HCT116 (cell line): Measurements from ENCODE around the gene ZBTB42. TPM values are rescaled to one million over a fixed set of nuclear protein-coding genes. Genes with fewer than 3 reads are reported as not detected.

Experiments
- ATAC-seq: fragments of 200-7000 bp; cut with Tn5 transposase; 2 replicates; pipeline ENCODE4 v1.9.1; 2020; ENCODE audit warnings: mild to moderate bottlenecking, moderate library complexity
- BruUV-seq: library from RNA; stranded (reverse); fragments of 400-500 nt; replicated peaks from 2 replicates; lab custom pipeline; 2021; lab: Mats Ljungman, UMichigan
- CTCF ChIA-PET: fragments of 300-600 bp; sonication (Branson Sonifier 250); formaldehyde crosslinking; loops from one replicate; lab custom pipeline; 2021; ENCODE audit warnings: antibody characterized with exemption; lab: Charles Lee
- POLR2A ChIA-PET: fragments of 300-600, 350-600 bp; sonication (Branson Sonifier 250); formaldehyde crosslinking; loops from one replicate; lab custom pipeline; 2021; ENCODE audit warnings: antibody characterized with exemption; lab: Charles Lee
- RAD21 ChIA-PET, 2 experiments: fragments of 300-600 bp; sonication (Branson Sonifier 250); formaldehyde crosslinking; loops; one replicate each; lab custom pipeline; 2023; ENCODE audit warnings: low total read pairs in 2 of 2; ENCODE audit not compliant: uncharacterized antibody in 2 of 2, unreplicated experiment in 2 of 2, low non-redundant PET in 1 of 2; lab: Charles Lee
- DNase-seq: peaks from one replicate; pipeline ENCODE4 v3.0.0-alpha.2; 2010; ENCODE audit warnings: low read depth, low spot score
- H2AFZ ChIP-seq: fragments of 200-600 bp; shearing (Covaris generic), sonication (generic); 2 replicates; pipeline ENCODE4 v1.6.1; 2017; ENCODE audit warnings: low read depth, mixed run types, mixed read lengths, antibody characterized with exemption, low read length; ENCODE audit not compliant: poor library complexity, severe bottlenecking
- H3K27ac ChIP-seq: 2 replicates; pipeline ENCODE4 v1.5.1; 2012; ENCODE audit warnings: low read depth, low read length
- H3K27me3 ChIP-seq: fragments of 200-600 bp; sonication (generic); 2 replicates; pipeline ENCODE4 v1.6.1; 2016; ENCODE audit warnings: mixed run types, low read length, mixed read lengths; ENCODE audit not compliant: insufficient read depth
- H3K36me3 ChIP-seq, 2 experiments: fragments of 200-500 bp in 1 of 2; fragments of 200-600 bp in 1 of 2; sonication (Bioruptor generic) in 1 of 2; sonication (generic) in 1 of 2; 2 replicates each; pipeline versions ENCODE4 v1.5.1 to v1.6.1; 2014 to 2016; ENCODE audit warnings: low read length in 2 of 2, inconsistent platforms in 1 of 2, mixed read lengths in 1 of 2, mixed run types in 1 of 2; ENCODE audit not compliant: insufficient read depth in 2 of 2, control insufficient read depth in 1 of 2
- H3K4me1 ChIP-seq, 2 experiments: fragments of 200-600 bp in 1 of 2; sonication (generic) in 1 of 2; 2 replicates each; pipeline versions ENCODE4 v1.5.1 to v1.6.1; 2012 to 2017; ENCODE audit warnings: low read length in 2 of 2, inconsistent platforms in 1 of 2, mild to moderate bottlenecking in 1 of 2, mixed read lengths in 1 of 2, mixed run types in 1 of 2, moderate library complexity in 1 of 2; ENCODE audit not compliant: insufficient read depth in 2 of 2, control insufficient read depth in 1 of 2
- H3K4me2 ChIP-seq: fragments of 200-600 bp; sonication (generic); 2 replicates; pipeline ENCODE4 v1.6.1; 2017; ENCODE audit warnings: mixed run types, low read length, mixed read lengths
- H3K4me3 ChIP-seq, 2 experiments: fragments of 200-600 bp in 1 of 2; sonication (generic) in 1 of 2; replicated peaks in 1 of 2; 2 replicates each; pipeline ENCODE4 v1.5.1; 2011 to 2016; ENCODE audit warnings: low read length in 2 of 2, control low read depth in 1 of 2, low read depth in 1 of 2, mild to moderate bottlenecking in 1 of 2, mixed read lengths in 1 of 2, mixed run types in 1 of 2
- H3K79me2 ChIP-seq: fragments of 200-600 bp; sonication (generic); 2 replicates; pipeline ENCODE4 v1.6.1; 2017; ENCODE audit warnings: mild to moderate bottlenecking, mixed run types, low read length, moderate library complexity, mixed read lengths; ENCODE audit not compliant: insufficient read depth
- H3K9ac ChIP-seq: fragments of 200-600 bp; sonication (generic); 2 replicates; pipeline ENCODE4 v1.6.1; 2016; ENCODE audit warnings: low read length, mixed read lengths
- H3K9me2 ChIP-seq: fragments of 200-600 bp; sonication (generic), shearing (Covaris generic); 2 replicates; pipeline ENCODE4 v1.6.1; 2017; ENCODE audit warnings: mixed run types, mild to moderate bottlenecking, moderate library complexity; ENCODE audit not compliant: insufficient read depth
- H3K9me3 ChIP-seq, 2 experiments: fragments of 200-500 bp in 1 of 2; fragments of 200-600 bp in 1 of 2; sonication (Bioruptor generic) in 1 of 2; sonication (generic) in 1 of 2; 2 replicates each; pipeline ENCODE4 v1.6.1; 2014 to 2017; ENCODE audit warnings: low read length in 2 of 2, mixed read lengths in 2 of 2, inconsistent platforms in 1 of 2, low read depth in 1 of 2, mild to moderate bottlenecking in 1 of 2, mixed run types in 1 of 2, moderate library complexity in 1 of 2; ENCODE audit not compliant: control insufficient read depth in 1 of 2, insufficient read depth in 1 of 2
- H4K20me1 ChIP-seq: fragments of 200-600 bp; sonication (generic), shearing (Covaris generic); 2 replicates; pipeline ENCODE4 v1.6.1; 2017; ENCODE audit warnings: mixed run types, mild to moderate bottlenecking, moderate library complexity; ENCODE audit not compliant: insufficient read depth
- ELF1 ChIP-seq: IDR thresholded peaks from 2 replicates; pipeline ENCODE4 v1.6.1; 2012; ENCODE audit warnings: low read depth, borderline replicate concordance
- FOSL1 ChIP-seq: IDR thresholded peaks from 2 replicates; pipeline ENCODE4 v1.6.1; 2012; ENCODE audit warnings: low read depth
- POLR2AphosphoS5 ChIP-seq: IDR thresholded peaks from 2 replicates; pipeline ENCODE4 v1.6.1; 2011; ENCODE audit warnings: mild to moderate bottlenecking, low read depth, low read length, moderate library complexity
- TCF7L2 ChIP-seq: IDR thresholded peaks from 2 replicates; pipeline ENCODE4 v1.7.0; 2011; ENCODE audit warnings: borderline replicate concordance, inconsistent platforms; ENCODE audit not compliant: insufficient read depth, insufficient read length; ENCODE audit errors: extremely low read depth
- intact Hi-C: fragments of 100-400 bp; cut with micrococcal nuclease; formaldehyde crosslinking; loops from 2 replicates; pipeline ENCODE4 v1.10.0; 2022
- total RNA-seq: library from RNA; stranded (reverse); gene quantifications from one replicate; pipeline ENCODE4 v1.2.1, GENCODE V29; 2021; ENCODE audit not compliant: unreplicated experiment

ZBTB42 gene
- total RNA-seq, 1 experiment from 2014 or later = 4.4 TPM

GRCh38 chr14:104804481-104805325, 3.8 kb downstream of the ZBTB42 start:
- Histone ChIP-seq H3K27me3 (no peaks in the 10 kb centered on the region), H3K4me2 (peak overlapping the region; percentile 35), H3K9ac (no peak overlapping the region), H3K36me3 (no peaks in the 10 kb centered on the region), H3K9me2 (no peaks in the 10 kb centered on the region), H3K79me2 (no peaks in the 10 kb centered on the region), H4K20me1 (no peaks in the 10 kb centered on the region), H3K27ac (no peak overlapping the region; the same call in 1 of the 2 replicates), H3K4me1 (peaks cover 29 to 41% of the 10 kb centered on the region in 2 experiments), H3K4me3 (no peak overlapping the region), H2AFZ (no peak overlapping the region), H3K9me3 (no peaks in the 10 kb centered on the region)
- ChIA-PET CTCF (no interaction called here), RAD21 (interaction anchor here in 1 of 2 experiments (0.7 kb wide), 1 partner anchor 12 kb away, joined by 4 read pairs; no protein-coding TSS in a partner anchor), POLR2A (no interaction called here)
- no peak for ATAC-seq
- intact Hi-C loops = no loop called here
- TF ChIP-seq POLR2AphosphoS5 = 0 out of 2 replicates have a peak, but pooled peaks have one; percentile 3
- TF ChIP-seq FOSL1 = no peak
- no peak for DNase-seq
- no TSS peak for BruUV-seq

GRCh38 chr14:104805326-104805678, 4.4 kb downstream of the ZBTB42 start:
- intact Hi-C loops = no loop called here
- ATAC-seq (peak; percentile 60), DNase-seq (peak; percentile 48)
- peaks cover 26 to 35% of the 10 kb centered on the region in 2 experiments for H3K4me1 ChIP-seq
- H4K20me1 ChIP-seq = no peaks in the 10 kb centered on the region
- BruUV-seq = no TSS peak
- CTCF ChIA-PET = no interaction called here
- RAD21 ChIA-PET = interaction anchor here in 1 of 2 experiments (0.7 kb wide), 1 partner anchor 11 kb away, joined by 4 read pairs; no protein-coding TSS in a partner anchor
- H3K36me3 ChIP-seq = no peaks in the 10 kb centered on the region
- H3K79me2 ChIP-seq = no peaks in the 10 kb centered on the region
- H3K9ac ChIP-seq = no peak overlapping the region
- no peak overlapping the region for H2AFZ ChIP-seq
- peak overlapping the region; percentile 35 for H3K4me2 ChIP-seq
- no peaks in the 10 kb centered on the region for H3K9me2 ChIP-seq
- H3K4me3 ChIP-seq = no peak overlapping the region
- POLR2A ChIA-PET = no interaction called here
- H3K27me3 ChIP-seq = no peaks in the 10 kb centered on the region
- no peak overlapping the region; the same call in 1 of the 2 replicates for H3K27ac ChIP-seq
- TF ChIP-seq TCF7L2 = peak; percentile 50
- TF ChIP-seq ELF1 = no peak
- peak; percentile 40; the same call in 1 of the 2 replicates for TF ChIP-seq POLR2AphosphoS5
- H3K9me3 ChIP-seq = no peaks in the 10 kb centered on the region
